T-helper 1 cell (primary cell): Measurements from ENCODE around the gene FAM72D.
"Not testable (repeated sequence)": the region's sequence is repeated elsewhere in the genome, so short reads cannot be mapped to it uniquely, and the experiment has no call there.

ENCODE experiments used
- DNase-seq, 5 donors: peaks; one replicate each; pipeline ENCODE4 v3.0.0-alpha.2; 2012 to 2020

Gene FAM72D

GRCh38 chr1:145093517-145094149 is 2.1 kb upstream of the FAM72D start:
- DNase-seq: peak in 2 of 5 donors; percentile 0 to 3

GRCh38 chr1:145094655-145095211 is 1.0 kb upstream of the FAM72D start:
- not testable (repeated sequence) for DNase-seq

GRCh38 chr1:145101725-145102124 is 6.0 kb downstream of the FAM72D start:
- DNase-seq: not testable (repeated sequence)

- not testable (repeated sequence) for DNase-seq
Measured at GRCh38 chr1:145103294-145103693, 7.5 kb downstream of the FAM72D start.

GRCh38 chr1:145111674-145112073 is 15.9 kb downstream of the FAM72D start:
- DNase-seq: not testable (repeated sequence)

- not testable (repeated sequence) for DNase-seq
Measured at GRCh38 chr1:145112703-145113102, 16.9 kb downstream of the FAM72D start.

GRCh38 chr1:145114560-145115057 is 18.8 kb downstream of the FAM72D start:
- DNase-seq: not testable (repeated sequence)

- not testable (repeated sequence) for DNase-seq
Measured at GRCh38 chr1:145115587-145116493, 20.1 kb downstream of the FAM72D start.

- not testable (repeated sequence) for DNase-seq
Measured at GRCh38 chr1:145119842-145120241, 24.1 kb downstream of the FAM72D start.

- not testable (repeated sequence) for DNase-seq
Measured at GRCh38 chr1:145122344-145123061, 26.7 kb downstream of the FAM72D start.

GRCh38 chr1:145123062-145123395 is 27.3 kb downstream of the FAM72D start:
- not testable (repeated sequence) for DNase-seq

- not testable (repeated sequence) for DNase-seq
Measured at GRCh38 chr1:145123992-145124641, 28.3 kb downstream of the FAM72D start.

GRCh38 chr1:145125112-145125511 is 29.3 kb downstream of the FAM72D start:
- DNase-seq: not testable (repeated sequence)

- DNase-seq: not testable (repeated sequence)
Measured at GRCh38 chr1:145127144-145127543, 31.4 kb downstream of the FAM72D start.

- not testable (repeated sequence) for DNase-seq
Measured at GRCh38 chr1:145128697-145129469, 33.1 kb downstream of the FAM72D start.

GRCh38 chr1:145134476-145134875 is 38.7 kb downstream of the FAM72D start:
- not testable (repeated sequence) for DNase-seq

- DNase-seq: not testable (repeated sequence)
Measured at GRCh38 chr1:145140549-145140948, 44.8 kb downstream of the FAM72D start.

GRCh38 chr1:145144264-145144913 is 48.6 kb downstream of the FAM72D start:
- DNase-seq: not testable (repeated sequence)

GRCh38 chr1:145146308-145146707 is 50.5 kb downstream of the FAM72D start:
- not testable (repeated sequence) for DNase-seq

- DNase-seq: not testable (repeated sequence)
Measured at GRCh38 chr1:145147172-145147571, 51.4 kb downstream of the FAM72D start.

- DNase-seq: not testable (repeated sequence)
Measured at GRCh38 chr1:145155421-145155820, 59.6 kb downstream of the FAM72D start.
